ENCODE measurements around the gene SNCAIP. TPM values are rescaled to one million over a fixed set of nuclear protein-coding genes. Genes with fewer than 3 reads are reported as not detected.

Gene SNCAIP
- total RNA-seq, 1 experiment from 2014 or later, result not detected

GRCh38 chr5:122314036-122314435 lies 2.0 kb downstream of the SNCAIP start:
- TF ChIP-seq SIN3A (IDR thresholded peaks at IDR 0.05; ENCODE audit: borderline replicate concordance, insufficient read depth, low read depth, low read length) (no peak), CTCF (IDR thresholded peaks at IDR 0.05) (no peak), REST (IDR thresholded peaks at IDR 0.05; ENCODE audit: insufficient read depth in 1 of 2, low read depth in 2 of 2, low read length in 1 of 2) (no peak), POLR2AphosphoS5 (IDR thresholded peaks at IDR 0.05; ENCODE audit: low read depth, low read length) (no peak), TCF7L2 (IDR thresholded peaks at IDR 0.05; ENCODE audit: low read depth, low read length) (no peak)
- H3K4me1 ChIP-seq (ENCODE audit: control insufficient read depth, insufficient read depth, low read length), result peaks cover 7% of the 10 kb centered on the region; the same call in 1 of the 2 replicates
- ChIA-PET POLR2A (no interaction called here), CTCF (no interaction called here)
- in situ Hi-C loops (cut with HindIII; ENCODE audit: low pct_unique_long_range_greater_than_20kb, low sequenced_read_pairs), result no loop called here
- H3K4me3 ChIP-seq (ENCODE audit: low read depth in 2 of 2, low read length in 2 of 2), result no peak overlapping the region
- no peaks in the 10 kb centered on the region for H3K9me3 ChIP-seq (ENCODE audit: control insufficient read depth, insufficient read depth, low read depth, low read length)
- H3K27ac ChIP-seq (ENCODE audit: low read length), result no peak overlapping the region
- DNase-seq (ENCODE audit: low read depth, low spot score), result no peak
- no peaks in the 10 kb centered on the region for H3K36me3 ChIP-seq (ENCODE audit: control insufficient read depth, insufficient read depth, low read length)
- BruUV-seq (replicated peaks), result no TSS peak
- intact Hi-C loops (cut with micrococcal nuclease; ENCODE audit: unreplicated experiment), result no loop called here
- H3K27me3 ChIP-seq (ENCODE audit: control insufficient read depth, insufficient read depth, low read length), result peaks cover 38% of the 10 kb centered on the region
- ATAC-seq, result no peak

GRCh38 chr5:122315521-122315920 lies 3.5 kb downstream of the SNCAIP start:
- in situ Hi-C loops (cut with HindIII; ENCODE audit: low pct_unique_long_range_greater_than_20kb, low sequenced_read_pairs), result no loop called here
- intact Hi-C loops (cut with micrococcal nuclease; ENCODE audit: unreplicated experiment), result no loop called here
- Histone ChIP-seq H3K36me3 (ENCODE audit: control insufficient read depth, insufficient read depth, low read length) (no peaks in the 10 kb centered on the region), H3K9me3 (ENCODE audit: control insufficient read depth, insufficient read depth, low read depth, low read length) (no peaks in the 10 kb centered on the region), H3K27ac (ENCODE audit: low read length) (no peak overlapping the region), H3K4me1 (ENCODE audit: control insufficient read depth, insufficient read depth, low read length) (peaks cover 7% of the 10 kb centered on the region; the same call in 1 of the 2 replicates), H3K27me3 (ENCODE audit: control insufficient read depth, insufficient read depth, low read length) (peaks cover 32% of the 10 kb centered on the region), H3K4me3 (ENCODE audit: low read depth in 2 of 2, low read length in 2 of 2) (no peak overlapping the region)
- ATAC-seq (no peak), DNase-seq (ENCODE audit: low read depth, low spot score) (no peak)
- BruUV-seq (replicated peaks), result no TSS peak
- TF ChIP-seq SIN3A (IDR thresholded peaks at IDR 0.05; ENCODE audit: borderline replicate concordance, insufficient read depth, low read depth, low read length), result no peak
- TF ChIP-seq TCF7L2 (IDR thresholded peaks at IDR 0.05; ENCODE audit: low read depth, low read length), result no peak
- TF ChIP-seq POLR2AphosphoS5 (IDR thresholded peaks at IDR 0.05; ENCODE audit: low read depth, low read length), result no peak
- no peak for TF ChIP-seq CTCF (IDR thresholded peaks at IDR 0.05)
- no peak for TF ChIP-seq REST (IDR thresholded peaks at IDR 0.05; ENCODE audit: insufficient read depth in 1 of 2, low read depth in 2 of 2, low read length in 1 of 2)
- CTCF ChIA-PET, result no interaction called here
- POLR2A ChIA-PET, result no interaction called here
